GM19099 (cell line): Measurements from ENCODE around the gene KLF12.

Source experiments
- POLR2A ChIP-seq: IDR thresholded peaks from 3 replicates; pipeline ENCODE4 v1.6.1; 2011; ENCODE audit warnings: low read depth; ENCODE audit not compliant: insufficient read length; ENCODE audit errors: extremely low read depth

Gene KLF12

GRCh38 chr13:74134221-74134776, at the start of gene KLF12:
Gene KLF12 (minus strand): TSS chr13:74134404.
- TF ChIP-seq POLR2A, result peak; percentile 73

GRCh38 chr13:74182491-74182890, 48.3 kb upstream of the KLF12 start:
- no peak for TF ChIP-seq POLR2A

- no peak for TF ChIP-seq POLR2A
Observed at GRCh38 chr13:74174810-74175209, 40.6 kb upstream of the KLF12 start.

- no peak for TF ChIP-seq POLR2A
Observed at GRCh38 chr13:74173822-74174221, 39.6 kb upstream of the KLF12 start.

- TF ChIP-seq POLR2A, result no peak
Observed at GRCh38 chr13:74171641-74172040, 37.4 kb upstream of the KLF12 start.

GRCh38 chr13:74169676-74170075, 35.5 kb upstream of the KLF12 start:
- TF ChIP-seq POLR2A, result no peak

- no peak for TF ChIP-seq POLR2A
Observed at GRCh38 chr13:74168263-74168675, 34.1 kb upstream of the KLF12 start.

GRCh38 chr13:74166261-74167004, 32.2 kb upstream of the KLF12 start:
- TF ChIP-seq POLR2A, result no peak

GRCh38 chr13:74162782-74163181, 28.6 kb upstream of the KLF12 start:
- TF ChIP-seq POLR2A, result no peak

- TF ChIP-seq POLR2A, result no peak
Observed at GRCh38 chr13:74162135-74162534, 27.9 kb upstream of the KLF12 start.

GRCh38 chr13:74158571-74159352, 24.6 kb upstream of the KLF12 start:
- TF ChIP-seq POLR2A, result no peak

GRCh38 chr13:74158028-74158427, 23.8 kb upstream of the KLF12 start:
- no peak for TF ChIP-seq POLR2A

- TF ChIP-seq POLR2A, result no peak
Observed at GRCh38 chr13:74154981-74155380, 20.8 kb upstream of the KLF12 start.

- TF ChIP-seq POLR2A, result no peak
Observed at GRCh38 chr13:74153316-74153715, 19.1 kb upstream of the KLF12 start.

- TF ChIP-seq POLR2A, result no peak
Observed at GRCh38 chr13:74151859-74152258, 17.7 kb upstream of the KLF12 start.

GRCh38 chr13:74148352-74148751, 14.1 kb upstream of the KLF12 start:
- no peak for TF ChIP-seq POLR2A
